Hindlimb muscle (tissue), 1 donor: Measurements from ENCODE around the gene TMEM238. TPM values are rescaled to one million over a fixed set of nuclear protein-coding genes. Genes with fewer than 3 reads are reported as not detected.

ENCODE experiments used
- DNase-seq: peaks from one replicate; pipeline ENCODE4 v3.0.0-alpha.2; 2013
- polyA plus RNA-seq: library from polyadenylated mRNA; unstranded; fragments of 120-200 nt; gene quantifications from one replicate; pipeline ENCODE4 v1.2.1, GENCODE V29; 2013; ENCODE audit not compliant: insufficient read length

Gene TMEM238
- polyA plus RNA-seq, 1 donor: 0.32 TPM

- no peak for DNase-seq
Measured at GRCh38 chr19:55376241-55376933, 7.7 kb downstream of the TMEM238 start, which contains the start of gene TMEM190. Gene TMEM190 (plus strand): TSS chr19:55376826. CDS start chr19:55376854, 28 bp downstream.

GRCh38 chr19:55373993-55374757 is 9.9 kb downstream of the TMEM238 start:
- no peak for DNase-seq

DNA sequence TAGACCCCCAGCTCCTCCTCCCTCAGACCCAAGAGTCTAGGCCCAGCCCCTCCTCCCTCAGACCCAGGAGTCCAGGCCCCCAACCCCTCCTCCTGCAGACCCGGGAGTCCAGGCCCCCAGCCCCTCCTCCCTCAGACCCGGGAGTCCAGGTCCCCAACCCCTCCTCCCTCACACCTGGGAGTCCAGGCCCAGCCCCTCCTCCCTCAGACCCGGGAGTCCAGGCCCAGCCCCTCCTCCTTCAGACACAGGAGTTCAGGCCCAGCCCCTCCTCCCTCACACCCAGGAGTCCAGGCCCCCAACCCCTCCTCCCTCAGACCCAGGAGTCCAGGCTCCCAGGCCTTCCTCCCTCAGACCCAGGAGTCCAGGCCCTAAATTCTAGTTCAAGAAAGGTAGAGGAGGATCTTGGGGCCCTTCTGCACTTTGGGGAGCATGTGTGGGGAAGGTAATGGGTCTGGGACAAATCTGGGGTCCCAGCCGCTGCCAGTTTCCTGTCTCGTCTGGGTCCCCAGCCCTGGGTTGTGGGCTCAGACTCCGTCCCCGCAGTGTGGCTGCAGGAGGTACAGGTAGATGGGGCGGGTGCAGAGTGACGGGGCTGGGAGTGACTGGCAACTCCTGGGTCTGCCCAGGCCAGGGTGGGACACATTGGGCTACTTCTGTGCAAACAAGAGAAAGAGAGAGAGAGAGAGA is 10.6 kb downstream of the TMEM238 start:
- no peak for DNase-seq

DNA sequence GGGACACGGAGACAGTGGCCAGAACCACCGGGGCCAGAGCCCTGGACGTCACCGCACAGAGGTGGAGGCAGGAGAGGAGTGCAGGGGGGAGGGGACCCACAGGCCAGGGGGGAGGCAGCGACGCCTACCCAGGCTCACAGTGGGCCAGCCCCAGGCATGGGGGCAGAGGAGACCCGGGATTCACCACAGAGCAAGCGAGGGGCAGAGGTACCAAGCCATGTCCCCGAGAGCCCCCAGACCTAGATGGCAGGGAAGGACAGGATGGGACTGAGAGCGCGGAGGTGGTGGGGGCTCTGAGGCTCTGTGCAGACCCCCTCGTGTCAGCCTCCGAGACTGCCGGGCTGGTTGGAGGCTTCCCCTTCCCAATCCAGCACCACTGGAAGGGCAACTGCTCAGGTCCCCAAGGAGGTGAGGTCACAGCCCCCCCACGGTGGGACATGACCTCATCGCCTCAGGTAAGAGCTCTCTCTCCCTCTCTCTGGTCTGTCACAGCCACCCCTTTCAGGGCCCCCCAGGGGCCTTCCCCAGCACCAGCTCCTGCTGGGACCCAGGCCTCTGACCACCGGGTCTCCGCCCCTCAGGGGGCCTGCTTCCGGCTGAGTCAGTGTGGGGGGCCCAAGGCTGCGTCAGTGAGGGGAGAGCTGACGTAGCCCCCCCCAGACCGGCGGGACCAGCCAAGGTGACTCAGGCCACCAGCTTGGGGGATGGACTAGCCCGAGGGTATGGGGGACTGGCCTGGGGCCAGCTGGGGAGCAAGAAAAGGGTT is 11.6 kb downstream of the TMEM238 start:
- no peak for DNase-seq

GRCh38 chr19:55370305-55370988 is 13.6 kb downstream of the TMEM238 start, which contains the start of gene IL11:
Gene IL11 (minus strand): TSS chr19:55370463. CDS start chr19:55370310, 153 bp downstream.
- DNase-seq: no peak

- DNase-seq: no peak
Measured at GRCh38 chr19:55369653-55370304, 14.3 kb downstream of the TMEM238 start.

DNA sequence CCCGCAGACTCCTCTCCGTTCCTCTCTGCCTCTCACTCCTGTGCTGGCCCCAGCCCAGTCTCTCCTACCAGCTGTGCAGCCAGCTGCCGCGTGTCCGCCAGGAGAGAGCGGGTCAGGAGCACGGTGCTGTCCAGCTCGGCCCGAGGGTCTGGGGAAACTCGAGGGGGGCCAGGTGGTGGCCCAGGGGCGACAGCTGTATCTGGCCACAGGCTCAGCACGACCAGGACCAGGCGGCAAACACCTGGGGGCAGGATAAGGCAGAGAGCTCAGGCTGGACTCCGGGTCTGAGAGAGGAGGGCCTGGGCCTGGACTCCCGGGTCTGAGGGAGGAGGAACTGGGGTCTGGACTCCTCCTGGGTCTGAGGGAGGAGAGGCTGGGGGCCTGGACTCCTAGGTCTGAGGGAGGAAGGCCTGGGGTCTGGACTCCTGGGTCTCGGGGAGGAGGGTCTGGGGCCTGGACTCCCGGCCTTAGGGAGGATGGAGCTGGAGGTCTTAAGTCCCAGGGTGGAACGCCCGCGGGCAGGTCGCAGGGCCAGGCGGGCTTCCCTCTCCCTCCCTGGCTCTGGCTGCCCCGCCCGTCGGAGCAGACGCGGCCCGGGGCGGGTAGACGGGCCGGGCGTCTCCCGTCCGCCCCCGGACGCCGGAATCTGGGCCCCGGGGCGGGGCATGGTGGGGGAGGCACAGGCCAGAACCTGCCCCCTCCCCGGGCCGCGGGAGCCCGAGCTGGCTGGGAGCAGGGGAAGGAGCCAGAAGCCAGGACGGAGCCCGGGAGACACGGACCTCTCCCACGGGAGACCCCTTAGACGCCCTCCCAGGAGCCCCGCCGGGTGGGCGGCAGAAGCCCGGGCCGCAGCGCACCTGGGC is 15.2 kb downstream of the TMEM238 start:
- no peak for DNase-seq

- DNase-seq: no peak
Measured at GRCh38 chr19:55368106-55368505, 16.0 kb downstream of the TMEM238 start.

GRCh38 chr19:55366790-55367189 is 17.3 kb downstream of the TMEM238 start:
- no peak for DNase-seq

DNA sequence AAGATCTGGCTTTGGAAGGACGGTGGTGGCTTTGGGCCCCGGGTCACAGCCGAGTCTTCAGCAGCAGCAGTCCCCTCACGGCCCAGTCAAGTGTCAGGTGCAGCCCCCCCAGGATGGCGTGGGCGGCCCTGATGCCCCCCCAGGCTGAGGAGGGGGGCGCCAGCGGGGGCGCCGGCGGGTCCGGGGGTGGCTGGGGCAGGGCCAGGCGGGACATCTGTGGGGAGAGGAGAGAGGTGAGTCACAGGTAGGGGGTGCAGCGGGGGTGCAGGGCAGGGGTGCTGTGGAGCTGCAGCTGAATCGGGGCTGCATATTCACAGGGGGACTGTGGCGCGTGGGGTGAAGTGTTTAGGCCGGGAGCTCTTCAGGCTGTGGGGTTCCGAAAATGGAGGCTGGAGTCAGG is 18.1 kb downstream of the TMEM238 start:
- no peak for DNase-seq

- no peak for DNase-seq
Measured at GRCh38 chr19:55365245-55365644, 18.8 kb downstream of the TMEM238 start.

DNA sequence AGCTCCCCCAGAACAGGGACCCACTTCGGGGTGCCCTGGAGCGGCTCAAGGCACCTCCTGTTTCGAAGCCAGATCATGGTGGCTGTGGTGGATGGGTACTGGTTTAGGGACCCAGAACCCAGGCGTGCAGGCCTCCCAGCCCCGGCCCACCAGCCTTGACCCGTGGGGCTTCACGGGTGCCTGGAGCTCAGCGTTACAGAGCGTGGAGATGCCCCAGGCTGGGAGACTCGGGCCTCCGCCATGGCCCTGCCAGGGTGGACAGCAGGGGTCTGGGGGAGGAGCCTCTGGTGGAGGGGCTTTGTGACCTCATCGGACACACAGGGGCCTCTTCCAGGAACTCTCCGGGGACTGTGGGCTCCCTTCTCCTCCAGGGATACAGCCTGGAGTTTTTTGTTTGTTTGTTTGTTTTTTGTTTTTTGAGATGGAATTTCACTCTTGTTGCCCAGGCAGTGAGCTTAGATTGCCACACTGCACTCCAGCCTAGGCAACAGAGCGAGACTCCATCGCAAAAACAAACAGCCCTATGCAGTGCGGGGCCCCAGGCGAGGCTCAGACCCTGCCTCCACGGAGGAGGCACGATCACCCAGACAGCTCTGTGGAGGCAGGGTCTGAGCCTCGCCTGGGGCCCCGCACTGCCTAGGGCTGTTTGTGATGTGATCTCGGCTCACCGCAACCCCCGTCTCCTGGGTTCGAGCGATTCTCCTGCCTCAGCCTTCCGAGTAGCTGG is 20.9 kb downstream of the TMEM238 start, which contains the start of gene GARIN5B:
TSS of gene GARIN5B (minus strand) at position 271 of the 727 bp plus-strand sequence. CDS start at position 77, 194 bp downstream.
- DNase-seq: no peak

DNA sequence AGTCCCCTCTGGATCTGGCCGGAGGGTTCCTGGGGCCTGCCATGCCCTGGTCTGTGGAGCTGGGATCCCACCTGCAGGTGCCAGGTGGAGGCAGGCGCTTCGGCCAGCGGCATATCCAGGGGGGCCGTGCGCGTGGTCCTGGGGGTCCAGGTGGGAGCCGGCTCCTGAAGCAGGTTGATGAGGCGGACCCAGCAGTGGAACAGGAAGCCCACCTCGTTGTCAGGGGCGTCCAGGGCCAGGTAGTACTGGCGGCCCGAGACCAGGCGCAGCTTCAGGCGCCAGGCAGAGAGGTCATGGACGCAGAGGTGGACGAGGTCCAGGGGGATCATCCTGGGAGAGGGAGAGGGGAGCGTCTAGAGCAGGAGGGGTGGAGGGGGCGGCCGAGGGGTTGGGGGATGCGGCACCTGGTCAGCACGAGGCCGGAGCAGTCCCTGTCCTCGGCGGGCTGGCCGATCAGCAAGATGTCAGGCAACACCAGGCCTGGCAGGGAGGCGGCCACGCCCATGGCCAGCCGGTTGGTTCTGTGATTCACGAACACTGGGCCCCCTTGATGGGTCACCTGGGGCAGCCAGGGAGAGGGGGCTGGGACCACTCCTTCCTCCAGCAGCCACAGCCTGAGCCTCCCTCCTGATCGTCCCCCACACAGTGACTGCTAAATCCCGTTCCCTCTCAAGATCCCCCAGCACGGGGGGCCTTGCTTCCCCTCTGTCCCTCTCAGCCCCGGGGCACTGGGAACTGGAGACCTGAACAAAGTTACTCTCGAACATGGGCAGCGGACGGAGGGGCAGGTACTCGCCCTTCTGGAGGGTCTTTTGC is 21.7 kb downstream of the TMEM238 start:
- DNase-seq: no peak

- DNase-seq: no peak
Measured at GRCh38 chr19:55360902-55361301, 23.2 kb downstream of the TMEM238 start.

- no peak for DNase-seq
Measured at GRCh38 chr19:55358943-55359908, 24.9 kb downstream of the TMEM238 start.

GRCh38 chr19:55358493-55358892 is 25.6 kb downstream of the TMEM238 start:
- DNase-seq: no peak

DNA sequence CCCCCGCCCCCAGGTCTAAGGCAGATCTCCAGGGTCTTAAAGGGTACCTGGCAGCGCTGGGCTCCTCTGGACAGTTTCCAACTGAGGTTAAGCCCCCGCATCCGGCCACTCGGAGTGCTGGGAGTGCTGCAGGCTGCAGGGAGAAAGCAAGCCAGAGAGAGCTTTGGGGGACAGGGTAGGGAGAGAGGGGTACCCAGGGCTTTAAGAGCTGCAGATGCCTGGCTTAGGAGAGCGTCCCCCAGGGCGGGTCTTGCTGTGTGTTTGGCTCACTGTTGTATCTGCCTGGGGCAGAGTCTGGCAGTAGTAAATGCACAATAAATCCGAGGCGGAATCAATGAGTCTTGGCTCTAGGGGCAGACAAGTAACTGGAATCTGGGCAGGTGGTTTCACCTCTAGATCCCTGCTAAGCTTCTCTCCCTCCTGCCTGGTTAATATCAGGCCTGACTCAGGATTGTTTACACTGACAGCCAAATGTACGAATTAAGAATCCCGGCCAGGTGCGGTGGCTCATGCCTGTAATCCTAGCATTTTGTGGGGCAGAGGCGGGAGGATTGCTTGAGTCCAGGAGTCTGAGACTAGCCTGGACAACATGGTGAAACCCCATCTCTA is 28.8 kb downstream of the TMEM238 start:
- no peak for DNase-seq
